ENCODE measurements around the gene ARHGEF11. TPM values are rescaled to one million over a fixed set of nuclear protein-coding genes. Genes with fewer than 3 reads are reported as not detected.

The ARHGEF11 gene
- total and polyA plus RNA-seq, 4 donors = 5.8 to 23.7 (median 9.8) TPM

GRCh38 chr1:157021688-157022087, 23.9 kb downstream of the ARHGEF11 start:
- WGBS = 92% methylated on average over 1 of the region's 1 CpG
- H3K9ac ChIP-seq (ENCODE audit: low read depth in 1 of 2, low read length in 2 of 2) = no peak overlapping the region
- H3K4me3 ChIP-seq (ENCODE audit: low read depth in 1 of 3, low read length in 3 of 3) = no peak overlapping the region
- peaks cover 0 to 6% (median 2%) of the 10 kb centered on the region in 4 donors for H3K4me1 ChIP-seq (ENCODE audit: control insufficient read depth in 4 of 4, insufficient read depth in 4 of 4, low read length in 3 of 4)
- no peak for DNase-seq (ENCODE audit: low spot score)
- H3K36me3 ChIP-seq (ENCODE audit: control insufficient read depth in 4 of 4, insufficient read depth in 3 of 4, low read depth in 1 of 4, low read length in 3 of 4) = no peaks in the 10 kb centered on the region
- H3K27me3 ChIP-seq (ENCODE audit: control insufficient read depth in 4 of 4, insufficient read depth in 4 of 4, low read length in 3 of 4) = no peaks in the 10 kb centered on the region
- peaks cover 0 to 7% (median 2%) of the 10 kb centered on the region in 4 donors for H3K9me3 ChIP-seq (ENCODE audit: control insufficient read depth in 4 of 4, low read length in 3 of 4)
- no peak for TF ChIP-seq HNF4G (IDR thresholded peaks at IDR 0.05)
- no peak for TF ChIP-seq TAF1 (conservative IDR thresholded peaks at IDR 0.05)
- TF ChIP-seq YY1 (IDR thresholded peaks at IDR 0.05) = no peak
- no peak for TF ChIP-seq NR2F2 (IDR thresholded peaks at IDR 0.05)
- no peak for TF ChIP-seq MAX (IDR thresholded peaks at IDR 0.05)
- TF ChIP-seq GABPA (IDR thresholded peaks at IDR 0.05 in 1 of 2, conservative IDR thresholded peaks at IDR 0.05 in 1 of 2) = no peak
- TF ChIP-seq FOXA2 (IDR thresholded peaks at IDR 0.05) = no peak
- H3K27ac ChIP-seq (ENCODE audit: low read depth in 1 of 2, low read length in 2 of 2) = no peak overlapping the region

- H3K27me3 ChIP-seq (ENCODE audit: control insufficient read depth in 4 of 4, insufficient read depth in 4 of 4, low read length in 3 of 4) = no peaks in the 10 kb centered on the region
- no peak for TF ChIP-seq FOXA1 (IDR thresholded peaks at IDR 0.05)
- TF ChIP-seq HNF4A (conservative IDR thresholded peaks at IDR 0.05) = no peak
- TF ChIP-seq RXRA (IDR thresholded peaks at IDR 0.05) = no peak
- no peak for TF ChIP-seq RAD21 (IDR thresholded peaks at IDR 0.05)
Measured at GRCh38 chr1:157019457-157019856, 26.1 kb downstream of the ARHGEF11 start.

DNA sequence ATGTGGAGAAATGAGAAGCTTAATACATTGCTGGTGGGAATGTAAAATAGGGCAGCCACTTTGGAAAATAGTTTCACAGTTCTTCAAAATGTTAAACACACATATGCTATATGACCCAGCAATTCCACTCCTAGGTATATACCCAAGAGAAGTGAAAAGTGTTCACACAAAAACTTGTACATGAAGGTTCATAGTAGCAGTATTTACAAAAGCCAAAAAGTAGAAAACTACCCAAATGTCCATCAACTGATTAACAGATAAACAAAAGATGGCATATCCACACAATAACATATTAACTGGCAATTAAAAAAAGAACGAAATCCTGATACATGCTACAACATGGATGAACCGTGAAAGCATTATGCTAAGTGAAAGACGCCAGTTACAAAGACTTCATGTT, 33.7 kb downstream of the ARHGEF11 start:
- Histone ChIP-seq H3K27me3 (ENCODE audit: control insufficient read depth in 4 of 4, insufficient read depth in 4 of 4, low read length in 3 of 4) (no peaks in the 10 kb centered on the region), H3K4me1 (ENCODE audit: control insufficient read depth in 4 of 4, insufficient read depth in 4 of 4, low read length in 3 of 4) (no peaks in the 10 kb centered on the region), H3K9me3 (ENCODE audit: control insufficient read depth in 4 of 4, low read length in 3 of 4) (no peaks in the 10 kb centered on the region), H3K27ac (ENCODE audit: low read depth in 1 of 2, low read length in 2 of 2) (no peak overlapping the region), H3K9ac (ENCODE audit: low read depth in 1 of 2, low read length in 2 of 2) (no peak overlapping the region), H3K36me3 (ENCODE audit: control insufficient read depth in 4 of 4, insufficient read depth in 3 of 4, low read depth in 1 of 4, low read length in 3 of 4) (no peaks in the 10 kb centered on the region), H3K4me3 (ENCODE audit: low read depth in 1 of 3, low read length in 3 of 3) (no peak overlapping the region)
- TF ChIP-seq EGR1 (IDR thresholded peaks at IDR 0.05; ENCODE audit: low read depth in 2 of 2) (no peak), FOXA2 (IDR thresholded peaks at IDR 0.05) (no peak), RXRA (IDR thresholded peaks at IDR 0.05) (no peak), GABPA (IDR thresholded peaks at IDR 0.05 in 1 of 2, conservative IDR thresholded peaks at IDR 0.05 in 1 of 2) (no peak), JUND (IDR thresholded peaks at IDR 0.05) (no peak), YY1 (IDR thresholded peaks at IDR 0.05) (no peak), ZBTB33 (IDR thresholded peaks at IDR 0.05) (no peak), NR2F2 (IDR thresholded peaks at IDR 0.05) (no peak)
- TF ChIP-seq, protein P1, sequence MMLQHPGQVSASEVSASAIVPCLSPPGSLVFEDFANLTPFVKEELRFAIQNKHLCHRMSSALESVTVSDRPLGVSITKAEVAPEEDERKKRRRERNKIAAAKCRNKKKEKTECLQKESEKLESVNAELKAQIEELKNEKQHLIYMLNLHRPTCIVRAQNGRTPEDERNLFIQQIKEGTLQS (IDR thresholded peaks at IDR 0.05) = no peak
- no peak for DNase-seq (ENCODE audit: low spot score)
- WGBS = 98% methylated on average over 3 of the region's 3 CpGs

More at GRCh38 chr1:157019457-157019856, 26.1 kb downstream of the ARHGEF11 start:
- Histone ChIP-seq H3K27ac (ENCODE audit: low read depth in 1 of 2, low read length in 2 of 2) (no peak overlapping the region), H3K9me3 (ENCODE audit: control insufficient read depth in 4 of 4, low read length in 3 of 4) (peaks cover 0 to 7% (median 2%) of the 10 kb centered on the region in 4 donors), H3K4me3 (ENCODE audit: low read depth in 1 of 3, low read length in 3 of 3) (no peak overlapping the region), H3K9ac (ENCODE audit: low read depth in 1 of 2, low read length in 2 of 2) (no peak overlapping the region), H3K4me1 (ENCODE audit: control insufficient read depth in 4 of 4, insufficient read depth in 4 of 4, low read length in 3 of 4) (no peaks in the 10 kb centered on the region), H3K36me3 (ENCODE audit: control insufficient read depth in 4 of 4, insufficient read depth in 3 of 4, low read depth in 1 of 4, low read length in 3 of 4) (no peaks in the 10 kb centered on the region)
- DNase-seq (ENCODE audit: low spot score) = no peak
